ENCODE data around the gene SFMBT2.

Gene SFMBT2

GRCh38 chr10:7363700-7364099 is 47.1 kb downstream of the SFMBT2 start:
- no peak overlapping the region for H3K27ac Mint-ChIP-seq
- no peak overlapping the region for H3K4me3 Mint-ChIP-seq
- TF ChIP-seq CTCF (IDR thresholded peaks at IDR 0.05; ENCODE audit: unreplicated experiment in 3 of 3) = no peak
- H3K4me1 Mint-ChIP-seq = no peaks in the 10 kb centered on the region
- no peaks in the 10 kb centered on the region for H3K27me3 Mint-ChIP-seq (ENCODE audit: low read depth)
- H3K9me3 Mint-ChIP-seq = peaks cover 10% of the 10 kb centered on the region
- H3K36me3 Mint-ChIP-seq (ENCODE audit: low read depth) = peaks cover 87% of the 10 kb centered on the region

GRCh38 chr10:7362471-7362870 is 48.4 kb downstream of the SFMBT2 start:
- TF ChIP-seq CTCF (IDR thresholded peaks at IDR 0.05; ENCODE audit: unreplicated experiment in 3 of 3) = no peak
- Mint-ChIP-seq H3K4me1 (no peaks in the 10 kb centered on the region), H3K27ac (no peak overlapping the region), H3K9me3 (peaks cover 10% of the 10 kb centered on the region), H3K4me3 (no peak overlapping the region), H3K36me3 (ENCODE audit: low read depth) (peaks cover 86% of the 10 kb centered on the region), H3K27me3 (ENCODE audit: low read depth) (no peaks in the 10 kb centered on the region)

GRCh38 chr10:7361316-7361715 is 49.5 kb downstream of the SFMBT2 start:
- Mint-ChIP-seq H3K36me3 (ENCODE audit: low read depth) (peaks cover 82% of the 10 kb centered on the region), H3K27ac (no peak overlapping the region), H3K27me3 (ENCODE audit: low read depth) (no peaks in the 10 kb centered on the region), H3K4me3 (no peak overlapping the region), H3K9me3 (peaks cover 10% of the 10 kb centered on the region), H3K4me1 (peaks cover 5% of the 10 kb centered on the region)
- TF ChIP-seq CTCF (IDR thresholded peaks at IDR 0.05; ENCODE audit: unreplicated experiment in 3 of 3) = no peak

- Mint-ChIP-seq H3K36me3 (ENCODE audit: low read depth) (peaks cover 71% of the 10 kb centered on the region), H3K27ac (no peak overlapping the region), H3K27me3 (ENCODE audit: low read depth) (no peaks in the 10 kb centered on the region), H3K4me1 (peaks cover 5% of the 10 kb centered on the region), H3K9me3 (peaks cover 10% of the 10 kb centered on the region), H3K4me3 (no peak overlapping the region)
- no peak for TF ChIP-seq CTCF (IDR thresholded peaks at IDR 0.05; ENCODE audit: unreplicated experiment in 3 of 3)
These were observed 50.9 kb downstream of the SFMBT2 start for GRCh38 chr10:7359954-7360353.

- H3K4me3 Mint-ChIP-seq = no peak overlapping the region
- no peaks in the 10 kb centered on the region for H3K27me3 Mint-ChIP-seq (ENCODE audit: low read depth)
- peaks cover 65% of the 10 kb centered on the region for H3K36me3 Mint-ChIP-seq (ENCODE audit: low read depth)
- peaks cover 5% of the 10 kb centered on the region for H3K4me1 Mint-ChIP-seq
- H3K27ac Mint-ChIP-seq = no peak overlapping the region
- peaks cover 10% of the 10 kb centered on the region for H3K9me3 Mint-ChIP-seq
- no peak for TF ChIP-seq CTCF (IDR thresholded peaks at IDR 0.05; ENCODE audit: unreplicated experiment in 3 of 3)
These were observed 51.5 kb downstream of the SFMBT2 start for GRCh38 chr10:7359356-7359755.

- no peak for TF ChIP-seq CTCF (IDR thresholded peaks at IDR 0.05; ENCODE audit: unreplicated experiment in 3 of 3)
- H3K27me3 Mint-ChIP-seq (ENCODE audit: low read depth) = peaks cover 7% of the 10 kb centered on the region
- H3K27ac Mint-ChIP-seq = no peak overlapping the region
- peaks cover 4% of the 10 kb centered on the region for H3K9me3 Mint-ChIP-seq
- H3K4me3 Mint-ChIP-seq = no peak overlapping the region
- H3K36me3 Mint-ChIP-seq (ENCODE audit: low read depth) = peaks cover 43% of the 10 kb centered on the region
- H3K4me1 Mint-ChIP-seq = peaks cover 5% of the 10 kb centered on the region
These were observed 53.6 kb downstream of the SFMBT2 start for GRCh38 chr10:7357193-7357592.
